ENCODE results near the gene KCNC1. TPM values are rescaled to one million over a fixed set of nuclear protein-coding genes. Genes with fewer than 3 reads are reported as not detected.

Gene KCNC1
- polyA plus RNA-seq, 1 of the 3 experiments (the other 2 are of a cell fraction): 0.18 TPM

GRCh38 chr11:17775035-17775348 lies 40.4 kb downstream of the KCNC1 start:
- Histone ChIP-seq H3K27ac (ENCODE audit: low read depth in 2 of 2, low read length in 1 of 2) (no peak overlapping the region), H3K27me3 (ENCODE audit: insufficient read depth) (no peaks in the 10 kb centered on the region), H3K9ac (no peak overlapping the region), H3K9me3 (no peaks in the 10 kb centered on the region), H3K9me2 (no peaks in the 10 kb centered on the region), H2AFZ (ENCODE audit: low read depth) (no peak overlapping the region), H3K36me3 (replicated peaks in 1 of 2; ENCODE audit: control insufficient read depth in 1 of 2, insufficient read depth in 2 of 2, low read length in 1 of 2) (no peaks in the 10 kb centered on the region), H3K4me1 (ENCODE audit: control insufficient read depth in 1 of 2, insufficient read depth in 2 of 2, low read depth in 1 of 2, low read length in 1 of 2) (no peaks in the 10 kb centered on the region; a peak in 1 of 4 replicates), H3K79me2 (ENCODE audit: insufficient read depth) (no peaks in the 10 kb centered on the region), H3K4me2 (no peak overlapping the region), H3F3A (replicated peaks; ENCODE audit: insufficient read depth) (no peaks in the 10 kb centered on the region), H4K20me1 (ENCODE audit: insufficient read depth) (no peaks in the 10 kb centered on the region), H3K4me3 (ENCODE audit: low read depth in 2 of 2, low read length in 1 of 2) (no peak overlapping the region)
- POLR2A ChIA-PET: no interaction called here
- CTCF ChIA-PET: interaction anchor here (0.7 to 1.6 kb wide), 3 partner anchors 44 to 204 kb away, joined by 3 to 7 read pairs (median 4); no protein-coding TSS in a partner anchor
- DNase-seq: no peak
- no peak for TF ChIP-seq GABPA (IDR thresholded peaks at IDR 0.05; ENCODE audit: low read depth)
- WGBS (ENCODE audit: low lambda C conversion rate): 20% methylated on average over 1 of the region's 3 CpGs

- H3K79me2 ChIP-seq (ENCODE audit: insufficient read depth): no peaks in the 10 kb centered on the region
- H3K9me3 ChIP-seq: no peaks in the 10 kb centered on the region
- H3K4me2 ChIP-seq: no peak overlapping the region
- no peak overlapping the region for H2AFZ ChIP-seq (ENCODE audit: low read depth)
- H3K27ac ChIP-seq (ENCODE audit: low read depth in 2 of 2, low read length in 1 of 2): no peak overlapping the region
- ChIA-PET POLR2A (no interaction called here), CTCF (interaction anchor here (0.7 to 1.2 kb wide), 3 partner anchors 45 to 197 kb away, joined by 3 to 4 read pairs (median 3); no protein-coding TSS in a partner anchor)
- no peak overlapping the region for H3K9ac ChIP-seq
- DNase-seq: no peak
- H3K9me2 ChIP-seq: no peaks in the 10 kb centered on the region
- no peaks in the 10 kb centered on the region for H3F3A ChIP-seq (replicated peaks; ENCODE audit: insufficient read depth)
- H3K36me3 ChIP-seq (replicated peaks in 1 of 2; ENCODE audit: control insufficient read depth in 1 of 2, insufficient read depth in 2 of 2, low read length in 1 of 2): no peaks in the 10 kb centered on the region
- TF ChIP-seq, protein P1, sequence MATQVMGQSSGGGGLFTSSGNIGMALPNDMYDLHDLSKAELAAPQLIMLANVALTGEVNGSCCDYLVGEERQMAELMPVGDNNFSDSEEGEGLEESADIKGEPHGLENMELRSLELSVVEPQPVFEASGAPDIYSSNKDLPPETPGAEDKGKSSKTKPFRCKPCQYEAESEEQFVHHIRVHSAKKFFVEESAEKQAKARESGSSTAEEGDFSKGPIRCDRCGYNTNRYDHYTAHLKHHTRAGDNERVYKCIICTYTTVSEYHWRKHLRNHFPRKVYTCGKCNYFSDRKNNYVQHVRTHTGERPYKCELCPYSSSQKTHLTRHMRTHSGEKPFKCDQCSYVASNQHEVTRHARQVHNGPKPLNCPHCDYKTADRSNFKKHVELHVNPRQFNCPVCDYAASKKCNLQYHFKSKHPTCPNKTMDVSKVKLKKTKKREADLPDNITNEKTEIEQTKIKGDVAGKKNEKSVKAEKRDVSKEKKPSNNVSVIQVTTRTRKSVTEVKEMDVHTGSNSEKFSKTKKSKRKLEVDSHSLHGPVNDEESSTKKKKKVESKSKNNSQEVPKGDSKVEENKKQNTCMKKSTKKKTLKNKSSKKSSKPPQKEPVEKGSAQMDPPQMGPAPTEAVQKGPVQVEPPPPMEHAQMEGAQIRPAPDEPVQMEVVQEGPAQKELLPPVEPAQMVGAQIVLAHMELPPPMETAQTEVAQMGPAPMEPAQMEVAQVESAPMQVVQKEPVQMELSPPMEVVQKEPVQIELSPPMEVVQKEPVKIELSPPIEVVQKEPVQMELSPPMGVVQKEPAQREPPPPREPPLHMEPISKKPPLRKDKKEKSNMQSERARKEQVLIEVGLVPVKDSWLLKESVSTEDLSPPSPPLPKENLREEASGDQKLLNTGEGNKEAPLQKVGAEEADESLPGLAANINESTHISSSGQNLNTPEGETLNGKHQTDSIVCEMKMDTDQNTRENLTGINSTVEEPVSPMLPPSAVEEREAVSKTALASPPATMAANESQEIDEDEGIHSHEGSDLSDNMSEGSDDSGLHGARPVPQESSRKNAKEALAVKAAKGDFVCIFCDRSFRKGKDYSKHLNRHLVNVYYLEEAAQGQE (IDR thresholded peaks at IDR 0.05; ENCODE audit: low read depth, low read length): no peak
- no peak for TF ChIP-seq YY1 (IDR thresholded peaks at IDR 0.05; ENCODE audit: low read depth)
- TF ChIP-seq SMC3 (IDR thresholded peaks at IDR 0.05; ENCODE audit: low read depth, low read length): no peak
- TF ChIP-seq IRF3 (IDR thresholded peaks at IDR 0.05; ENCODE audit: low read depth, low read length): no peak
- no peak for TF ChIP-seq GABPA (IDR thresholded peaks at IDR 0.05; ENCODE audit: low read depth)
- H3K27me3 ChIP-seq (ENCODE audit: insufficient read depth): no peaks in the 10 kb centered on the region
- H3K4me1 ChIP-seq (ENCODE audit: control insufficient read depth in 1 of 2, insufficient read depth in 2 of 2, low read depth in 1 of 2, low read length in 1 of 2): no peaks in the 10 kb centered on the region
- WGBS (ENCODE audit: low lambda C conversion rate): 47% methylated on average over 5 of the region's 18 CpGs
- H3K4me3 ChIP-seq (ENCODE audit: low read depth in 2 of 2, low read length in 1 of 2): no peak overlapping the region
- no peaks in the 10 kb centered on the region for H4K20me1 ChIP-seq (ENCODE audit: insufficient read depth)
Measured at GRCh38 chr11:17775507-17776211, 41.1 kb downstream of the KCNC1 start.

Measured in SK-N-SH (cell line).